Mesendoderm (in vitro differentiated cells): ENCODE measurements around the gene SLC45A3. TPM values are rescaled to one million over a fixed set of nuclear protein-coding genes. Genes with fewer than 3 reads are reported as not detected.

Experiments used
- DNase-seq: peaks from one replicate; pipeline ENCODE4 v3.0.0; 2013
- H2AK5ac ChIP-seq: 2 replicates; pipeline ENCODE4 v1.6.1; 2013; ENCODE audit warnings: low read length, inconsistent platforms
- H2BK120ac ChIP-seq: 2 replicates; pipeline ENCODE4 v1.6.1; 2013; ENCODE audit warnings: low read depth, mild to moderate bottlenecking, low read length, moderate library complexity, mixed read lengths
- H2BK15ac ChIP-seq: replicated peaks from 2 replicates; pipeline ENCODE4 v1.6.1; 2013; ENCODE audit warnings: low read depth, mild to moderate bottlenecking, moderate library complexity
- H2BK5ac ChIP-seq: 2 replicates; pipeline ENCODE4 v1.6.1; 2013; ENCODE audit warnings: low read length, inconsistent platforms
- H3K18ac ChIP-seq: 2 replicates; pipeline ENCODE4 v1.6.1; 2013; ENCODE audit warnings: mild to moderate bottlenecking, low read length, mixed read lengths
- H3K23ac ChIP-seq: one replicate; pipeline ENCODE4 v1.6.1; 2013; ENCODE audit warnings: low read length
- H3K27ac ChIP-seq: 2 replicates; pipeline ENCODE4 v1.5.1; 2013; ENCODE audit warnings: low read depth, mild to moderate bottlenecking, inconsistent platforms, low read length, moderate library complexity
- H3K27me3 ChIP-seq: 2 replicates; pipeline ENCODE4 v1.6.1; 2013; ENCODE audit warnings: low read length, control low read depth, mild to moderate bottlenecking, inconsistent platforms; ENCODE audit not compliant: insufficient read depth, poor library complexity
- H3K36me3 ChIP-seq: 2 replicates; pipeline ENCODE4 v1.6.1; 2013; ENCODE audit warnings: low read length, inconsistent platforms; ENCODE audit not compliant: control insufficient read depth, insufficient read depth
- H3K4ac ChIP-seq: one replicate; pipeline ENCODE4 v1.6.1; 2013; ENCODE audit warnings: low read depth, mild to moderate bottlenecking, low read length, moderate library complexity
- H3K4me1 ChIP-seq: 2 replicates; pipeline ENCODE4 v1.6.1; 2013; ENCODE audit warnings: low read depth, low read length, inconsistent platforms; ENCODE audit not compliant: control insufficient read depth
- H3K4me2 ChIP-seq: 2 replicates; pipeline ENCODE4 v1.6.1; 2013; ENCODE audit warnings: low read length
- H3K4me3 ChIP-seq: 2 replicates; pipeline ENCODE4 v1.5.1; 2013; ENCODE audit warnings: mild to moderate bottlenecking, low read length
- H3K56ac ChIP-seq: one replicate; pipeline ENCODE4 v1.6.1; 2013; ENCODE audit warnings: low read length
- H3K79me1 ChIP-seq: 2 replicates; pipeline ENCODE4 v1.6.1; 2013; ENCODE audit warnings: low read length, inconsistent platforms
- H3K79me2 ChIP-seq: 2 replicates; pipeline ENCODE4 v1.6.1; 2013; ENCODE audit warnings: mild to moderate bottlenecking, low read length; ENCODE audit not compliant: control insufficient read depth, insufficient read depth
- H3K9ac ChIP-seq: 2 replicates; pipeline ENCODE4 v1.6.1; 2013; ENCODE audit warnings: low read length, inconsistent platforms
- H4K5ac ChIP-seq: one replicate; pipeline ENCODE4 v1.6.1; 2013; ENCODE audit warnings: low read length
- H4K8ac ChIP-seq: one replicate; pipeline ENCODE4 v1.6.1; 2013; ENCODE audit warnings: low read depth, mild to moderate bottlenecking, control low read depth, low read length, moderate library complexity
- WGBS: extraction: QIAGEN DNeasy Blood & Tissue Kit; methylation state at CpG from one replicate; pipeline ENCODE4 v1.1.7; 2013; ENCODE audit warnings: low lambda C conversion rate, missing lambda C conversion rate; ENCODE audit not compliant: insufficient coverage; ENCODE audit errors: extremely low coverage; 5-methylcytosine and 5-hydroxymethylcytosine counted together
- small RNA-seq: library from polyadenylated mRNA; stranded (forward); fragments of <200 nt; extraction: miRNeasy Mini kit (QIAGEN cat#:217004); gene quantifications from one replicate; pipeline ENCODE3, GENCODE V24; 2013; ENCODE audit not compliant: insufficient read depth

SLC45A3 gene

DNA sequence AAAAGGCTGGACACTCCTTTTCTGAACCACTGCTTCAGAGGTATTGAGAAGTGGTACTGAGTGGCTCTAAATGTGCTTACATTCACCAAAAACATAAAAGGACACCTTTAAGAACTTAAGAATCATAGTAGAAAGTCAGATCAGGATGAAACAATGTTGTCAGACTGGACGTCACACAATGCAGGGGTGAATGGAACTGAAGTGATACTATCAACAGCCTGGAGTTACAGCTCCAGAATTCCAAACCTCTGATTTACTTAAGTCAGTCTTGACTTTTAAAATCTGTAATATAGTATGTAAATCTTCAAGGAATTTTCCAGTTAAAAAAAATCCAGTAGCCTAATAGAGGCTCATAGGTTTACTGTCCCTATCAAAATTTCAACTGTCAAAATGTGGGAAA lies 67.8 kb downstream of the SLC45A3 start:
- no CpG with 5 or more reads among the region's 1 CpG for WGBS
- no peak overlapping the region for H3K23ac ChIP-seq
- no peak overlapping the region for H3K27ac ChIP-seq
- H3K56ac ChIP-seq: no peak overlapping the region
- H3K79me2 ChIP-seq: no peaks in the 10 kb centered on the region
- no peak overlapping the region for H3K4ac ChIP-seq
- H3K4me2 ChIP-seq: no peak overlapping the region
- H2BK5ac ChIP-seq: no peak overlapping the region
- no peaks in the 10 kb centered on the region for H3K27me3 ChIP-seq
- no peak overlapping the region for H3K18ac ChIP-seq
- H3K4me3 ChIP-seq: no peak overlapping the region
- no peak overlapping the region for H2AK5ac ChIP-seq
- DNase-seq: no peak
- no peaks in the 10 kb centered on the region for H3K79me1 ChIP-seq
- H3K4me1 ChIP-seq: no peaks in the 10 kb centered on the region
- H2BK15ac ChIP-seq: no peak overlapping the region
- H4K8ac ChIP-seq: no peak overlapping the region
- no peak overlapping the region for H4K5ac ChIP-seq
- no peak overlapping the region for H3K9ac ChIP-seq
- H3K36me3 ChIP-seq: peaks cover 2% of the 10 kb centered on the region
- no peak overlapping the region for H2BK120ac ChIP-seq

DNA sequence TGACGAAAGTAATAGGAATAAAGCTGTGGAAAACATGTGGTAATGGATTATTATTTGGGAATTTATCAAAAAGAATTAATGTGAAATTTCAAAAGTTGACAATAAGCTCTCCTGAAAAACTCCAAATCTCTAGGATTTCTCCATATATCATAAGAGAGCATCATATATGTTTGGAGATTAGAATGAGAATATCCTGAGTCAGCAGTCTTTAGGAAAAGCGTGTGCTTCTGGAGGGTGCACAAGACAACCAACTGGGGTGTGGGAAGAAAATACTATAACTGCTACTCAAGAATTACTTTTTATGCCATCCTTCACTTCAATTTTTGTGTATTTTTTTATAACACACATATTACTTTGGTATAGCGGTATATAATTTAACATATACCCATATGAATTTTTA lies 68.2 kb downstream of the SLC45A3 start:
- H3K18ac ChIP-seq: no peak overlapping the region
- H3K23ac ChIP-seq: no peak overlapping the region
- H3K79me2 ChIP-seq: no peaks in the 10 kb centered on the region
- H3K27ac ChIP-seq: no peak overlapping the region
- WGBS: no CpG with 5 or more reads among the region's 3 CpGs
- no peak overlapping the region for H2BK120ac ChIP-seq
- H2AK5ac ChIP-seq: no peak overlapping the region
- H3K4ac ChIP-seq: no peak overlapping the region
- no peak overlapping the region for H3K4me2 ChIP-seq
- no peaks in the 10 kb centered on the region for H3K27me3 ChIP-seq
- H3K9ac ChIP-seq: no peak overlapping the region
- DNase-seq: no peak
- H3K4me1 ChIP-seq: no peaks in the 10 kb centered on the region
- H3K79me1 ChIP-seq: no peaks in the 10 kb centered on the region
- no peak overlapping the region for H4K8ac ChIP-seq
- no peak overlapping the region for H2BK15ac ChIP-seq
- peaks cover 2% of the 10 kb centered on the region for H3K36me3 ChIP-seq
- H3K56ac ChIP-seq: no peak overlapping the region
- H3K4me3 ChIP-seq: no peak overlapping the region
- H4K5ac ChIP-seq: no peak overlapping the region
- no peak overlapping the region for H2BK5ac ChIP-seq

DNA sequence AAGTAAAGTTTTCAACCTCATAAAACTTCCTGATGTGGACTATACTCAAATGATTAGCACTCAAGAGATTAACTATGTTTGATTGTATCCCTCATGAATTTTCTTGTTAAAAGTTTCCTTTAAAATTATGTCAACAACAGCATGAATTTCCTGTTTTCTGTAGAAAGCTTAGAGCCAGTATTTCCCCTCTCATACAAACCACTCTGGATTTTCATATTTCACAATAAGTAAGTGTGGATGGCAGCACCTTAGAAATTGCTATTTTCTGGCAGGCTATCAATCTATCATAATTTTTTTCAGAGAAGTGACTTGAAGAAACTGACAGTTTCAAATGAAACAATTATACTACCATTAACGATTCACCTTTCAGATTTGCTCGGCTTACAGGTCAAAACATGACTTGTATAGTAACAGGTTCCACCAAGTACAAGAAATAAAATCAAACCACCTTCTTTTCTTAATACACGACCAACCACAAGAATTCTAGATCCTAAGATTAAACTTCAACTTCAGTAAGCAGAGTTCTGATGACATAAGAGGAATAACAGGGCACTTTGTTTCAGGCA lies 69.3 kb downstream of the SLC45A3 start:
- Histone ChIP-seq H3K79me2 (no peaks in the 10 kb centered on the region), H3K27me3 (no peaks in the 10 kb centered on the region), H2AK5ac (no peak overlapping the region), H3K9ac (no peak overlapping the region), H2BK15ac (no peak overlapping the region), H3K36me3 (no peaks in the 10 kb centered on the region), H3K4me3 (no peak overlapping the region), H2BK5ac (no peak overlapping the region), H3K4me2 (no peak overlapping the region), H3K79me1 (no peaks in the 10 kb centered on the region), H3K4ac (no peak overlapping the region), H3K18ac (no peak overlapping the region), H4K5ac (no peak overlapping the region), H3K23ac (no peak overlapping the region), H4K8ac (no peak overlapping the region), H2BK120ac (no peak overlapping the region), H3K56ac (no peak overlapping the region), H3K27ac (no peak overlapping the region), H3K4me1 (no peaks in the 10 kb centered on the region)
- no CpG with 5 or more reads among the region's 3 CpGs for WGBS
- DNase-seq: no peak

DNA sequence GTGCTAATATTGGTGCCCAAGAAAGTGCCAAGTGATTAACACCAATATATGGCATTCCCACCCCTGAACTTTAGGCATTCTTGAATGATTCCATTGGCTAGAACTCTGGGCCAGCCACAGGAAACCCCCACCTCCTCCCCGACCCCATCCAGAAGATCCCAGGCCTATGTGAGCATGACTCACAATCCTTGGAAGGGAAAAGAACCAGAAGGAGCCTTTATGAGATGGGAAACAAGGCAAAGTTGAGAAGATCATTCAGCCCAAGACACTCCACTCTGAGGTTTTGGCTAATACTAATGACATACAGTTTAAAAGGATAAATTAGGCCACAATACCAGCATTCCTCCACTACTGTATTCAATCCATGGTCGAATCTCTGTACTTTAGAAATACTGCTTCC lies 70.3 kb downstream of the SLC45A3 start:
- Histone ChIP-seq H3K23ac (no peak overlapping the region), H2BK120ac (no peak overlapping the region), H3K27me3 (no peaks in the 10 kb centered on the region), H4K8ac (no peak overlapping the region), H3K4ac (no peak overlapping the region), H3K56ac (no peak overlapping the region), H3K9ac (no peak overlapping the region), H3K4me1 (no peaks in the 10 kb centered on the region), H3K79me1 (no peaks in the 10 kb centered on the region), H2BK5ac (no peak overlapping the region), H3K79me2 (no peaks in the 10 kb centered on the region), H3K36me3 (no peaks in the 10 kb centered on the region), H3K18ac (no peak overlapping the region), H4K5ac (no peak overlapping the region), H2AK5ac (no peak overlapping the region), H3K4me3 (no peak overlapping the region), H2BK15ac (no peak overlapping the region), H3K4me2 (no peak overlapping the region), H3K27ac (no peak overlapping the region)
- WGBS: no CpG with 5 or more reads among the region's 2 CpGs
- peak; percentile 79 for DNase-seq

Small RNA genes lying within 50 kb of the gene (small RNA-seq; reads per million reads assigned to genes)
- not detected for gene RF00017
